ENCODE measurements around the gene EDARADD.

DNA sequence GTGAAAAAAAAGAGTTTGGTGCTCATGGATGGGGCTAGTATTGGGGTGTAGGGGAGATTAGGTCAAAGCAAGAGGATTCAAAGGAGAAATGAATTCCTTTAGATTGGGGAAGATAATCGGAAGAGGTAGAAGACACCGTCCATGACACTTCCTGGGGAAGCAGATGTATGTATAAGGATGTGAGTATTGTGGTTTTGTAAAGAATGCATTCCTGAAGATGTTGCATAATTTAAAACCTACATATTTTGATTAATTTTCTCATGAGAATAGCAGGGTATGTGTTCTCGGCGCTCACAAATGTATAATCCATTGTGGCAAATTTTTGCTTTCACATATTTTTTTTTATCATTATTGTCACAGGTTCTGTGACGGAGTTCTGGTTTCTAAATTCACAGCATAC, 124.2 kb downstream of the EDARADD start:
- TF ChIP-seq, protein P1, sequence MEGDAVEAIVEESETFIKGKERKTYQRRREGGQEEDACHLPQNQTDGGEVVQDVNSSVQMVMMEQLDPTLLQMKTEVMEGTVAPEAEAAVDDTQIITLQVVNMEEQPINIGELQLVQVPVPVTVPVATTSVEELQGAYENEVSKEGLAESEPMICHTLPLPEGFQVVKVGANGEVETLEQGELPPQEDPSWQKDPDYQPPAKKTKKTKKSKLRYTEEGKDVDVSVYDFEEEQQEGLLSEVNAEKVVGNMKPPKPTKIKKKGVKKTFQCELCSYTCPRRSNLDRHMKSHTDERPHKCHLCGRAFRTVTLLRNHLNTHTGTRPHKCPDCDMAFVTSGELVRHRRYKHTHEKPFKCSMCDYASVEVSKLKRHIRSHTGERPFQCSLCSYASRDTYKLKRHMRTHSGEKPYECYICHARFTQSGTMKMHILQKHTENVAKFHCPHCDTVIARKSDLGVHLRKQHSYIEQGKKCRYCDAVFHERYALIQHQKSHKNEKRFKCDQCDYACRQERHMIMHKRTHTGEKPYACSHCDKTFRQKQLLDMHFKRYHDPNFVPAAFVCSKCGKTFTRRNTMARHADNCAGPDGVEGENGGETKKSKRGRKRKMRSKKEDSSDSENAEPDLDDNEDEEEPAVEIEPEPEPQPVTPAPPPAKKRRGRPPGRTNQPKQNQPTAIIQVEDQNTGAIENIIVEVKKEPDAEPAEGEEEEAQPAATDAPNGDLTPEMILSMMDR (IDR thresholded peaks at IDR 0.05) = no peak
- TF ChIP-seq POLR2A (IDR thresholded peaks at IDR 0.05) = no peak
